Caki2 (cell line): ENCODE data around the gene ZDHHC14. TPM values are rescaled to one million over a fixed set of nuclear protein-coding genes. Genes with fewer than 3 reads are reported as not detected.

Source experiments
- total RNA-seq: library from RNA; depleted of rRNA; stranded (reverse); fragments of >200 nt; shearing (Covaris generic); gene quantifications from 2 replicates; pipeline ENCODE4 v1.2.3, GENCODE V29; 2014; ENCODE audit warnings: low replicate concordance; rRNA removed

The ZDHHC14 gene
- total RNA-seq, 1 experiment from 2014 or later: 9.8 TPM

Other genes starting within 250 kb of the ZDHHC14 start
- 3.2 and 3.3 TPM in 2 replicates for gene TMEM242, start 57.7 kb upstream of the ZDHHC14 start, total RNA-seq